Measurements from ENCODE around the gene RBL2.

Gene RBL2

GRCh38 chr16:53518550-53519416 lies 84.5 kb downstream of the RBL2 start:
- no peak overlapping the region for H3K4me3 ChIP-seq (replicated peaks; ENCODE audit: low read depth, low read length)
- peak; percentile 69 for DNase-seq (ENCODE audit: extremely low read depth, low read depth)

GRCh38 chr16:53519417-53520091 lies 85.3 kb downstream of the RBL2 start:
- DNase-seq (ENCODE audit: extremely low read depth, low read depth), result no peak
- H3K4me3 ChIP-seq (replicated peaks; ENCODE audit: low read depth, low read length), result no peak overlapping the region
- no peak for TF ChIP-seq CTCF (IDR thresholded peaks at IDR 0.05; ENCODE audit: low read depth, low read length, missing control alignments)

More at GRCh38 chr16:53518550-53519416, 84.5 kb downstream of the RBL2 start:
- no peak for TF ChIP-seq CTCF (IDR thresholded peaks at IDR 0.05; ENCODE audit: low read depth, low read length, missing control alignments)

GRCh38 chr16:53523126-53523804 lies 89.0 kb downstream of the RBL2 start:
- no peak overlapping the region for H3K4me3 ChIP-seq (replicated peaks; ENCODE audit: low read depth, low read length)
- no peak for DNase-seq (ENCODE audit: extremely low read depth, low read depth)
- no peak for TF ChIP-seq CTCF (IDR thresholded peaks at IDR 0.05; ENCODE audit: low read depth, low read length, missing control alignments)

GRCh38 chr16:53523971-53524548 lies 89.8 kb downstream of the RBL2 start:
- DNase-seq (ENCODE audit: extremely low read depth, low read depth), result no peak

GRCh38 chr16:53528797-53529196 lies 94.5 kb downstream of the RBL2 start:
- TF ChIP-seq CTCF (IDR thresholded peaks at IDR 0.05; ENCODE audit: low read depth, low read length, missing control alignments), result no peak
- DNase-seq (ENCODE audit: extremely low read depth, low read depth), result no peak

More at GRCh38 chr16:53523971-53524548, 89.8 kb downstream of the RBL2 start:
- H3K4me3 ChIP-seq (replicated peaks; ENCODE audit: low read depth, low read length), result no peak overlapping the region
- no peak for TF ChIP-seq CTCF (IDR thresholded peaks at IDR 0.05; ENCODE audit: low read depth, low read length, missing control alignments)

GRCh38 chr16:53529513-53529912 lies 95.2 kb downstream of the RBL2 start:
- no peak overlapping the region for H3K4me3 ChIP-seq (replicated peaks; ENCODE audit: low read depth, low read length)
- TF ChIP-seq CTCF (IDR thresholded peaks at IDR 0.05; ENCODE audit: low read depth, low read length, missing control alignments), result no peak
- no peak for DNase-seq (ENCODE audit: extremely low read depth, low read depth)

More at GRCh38 chr16:53528797-53529196, 94.5 kb downstream of the RBL2 start:
- no peak overlapping the region for H3K4me3 ChIP-seq (replicated peaks; ENCODE audit: low read depth, low read length)
